ENCODE data around the gene CDK5RAP3.
A peak's percentile ranks its signal among the peaks of the same experiment; 100 is the strongest.

The CDK5RAP3 gene

GRCh38 chr17:47970725-47971499, at the start of gene CDK5RAP3:
Gene CDK5RAP3 (plus strand): TSS chr17:47971113. CDS start chr17:47971147, 34 bp downstream.
- TF ChIP-seq FOXM1 (IDR thresholded peaks at IDR 0.05; ENCODE audit: borderline replicate concordance, low read depth) (no peak), REST (IDR thresholded peaks at IDR 0.05; ENCODE audit: low read depth) (no peak), ZBTB7A (IDR thresholded peaks at IDR 0.05; ENCODE audit: low read depth) (0 out of 2 replicates have a peak, but pooled peaks have one; percentile 55), YY1 (IDR thresholded peaks at IDR 0.05; ENCODE audit: low read depth) (peak; percentile 73), TEAD4 (IDR thresholded peaks at IDR 0.05) (0 out of 2 replicates have a peak, but pooled peaks have one; percentile 34), CEBPB (IDR thresholded peaks at IDR 0.05) (no peak), TCF12 (IDR thresholded peaks at IDR 0.05; ENCODE audit: low read depth) (no peak), CREB1 (IDR thresholded peaks at IDR 0.05; ENCODE audit: low read depth) (peak; percentile 59), TAF1 (IDR thresholded peaks at IDR 0.05; ENCODE audit: low read depth) (peak; percentile 64), MAX (IDR thresholded peaks at IDR 0.05) (peak; percentile 100), USF1 (IDR thresholded peaks at IDR 0.05) (peak; percentile 71), NFIC (IDR thresholded peaks at IDR 0.05) (peak; percentile 29; the same call in 1 of the 2 replicates), EP300 (IDR thresholded peaks at IDR 0.05; ENCODE audit: borderline replicate concordance) (no peak), EGR1 (IDR thresholded peaks at IDR 0.05) (no peak), RAD21 (IDR thresholded peaks at IDR 0.05; ENCODE audit: low read depth) (peak; percentile 78)

- no peak for TF ChIP-seq ZBTB7A (IDR thresholded peaks at IDR 0.05; ENCODE audit: low read depth)
- no peak for TF ChIP-seq EGR1 (IDR thresholded peaks at IDR 0.05)
- no peak for TF ChIP-seq CREB1 (IDR thresholded peaks at IDR 0.05; ENCODE audit: low read depth)
- no peak for TF ChIP-seq TEAD4 (IDR thresholded peaks at IDR 0.05)
- no peak for TF ChIP-seq EP300 (IDR thresholded peaks at IDR 0.05; ENCODE audit: borderline replicate concordance)
- no peak for TF ChIP-seq FOXM1 (IDR thresholded peaks at IDR 0.05; ENCODE audit: borderline replicate concordance, low read depth)
- TF ChIP-seq CEBPB (IDR thresholded peaks at IDR 0.05), result no peak
- TF ChIP-seq YY1 (IDR thresholded peaks at IDR 0.05; ENCODE audit: low read depth), result no peak
- TF ChIP-seq TCF12 (IDR thresholded peaks at IDR 0.05; ENCODE audit: low read depth), result no peak
These were observed 45.9 kb upstream of the CDK5RAP3 start for GRCh38 chr17:47924785-47925677.

GRCh38 chr17:47925678-47925988, 45.3 kb upstream of the CDK5RAP3 start:
- TF ChIP-seq TCF12 (IDR thresholded peaks at IDR 0.05; ENCODE audit: low read depth) (no peak), USF1 (IDR thresholded peaks at IDR 0.05) (no peak), REST (IDR thresholded peaks at IDR 0.05; ENCODE audit: low read depth) (no peak), EGR1 (IDR thresholded peaks at IDR 0.05) (no peak), NFIC (IDR thresholded peaks at IDR 0.05) (no peak), EP300 (IDR thresholded peaks at IDR 0.05; ENCODE audit: borderline replicate concordance) (no peak), CEBPB (IDR thresholded peaks at IDR 0.05) (no peak)

GRCh38 chr17:47927821-47928400, 43.0 kb upstream of the CDK5RAP3 start:
- TF ChIP-seq NFIC (IDR thresholded peaks at IDR 0.05), result no peak
- no peak for TF ChIP-seq MAX (IDR thresholded peaks at IDR 0.05)
- no peak for TF ChIP-seq ZBTB7A (IDR thresholded peaks at IDR 0.05; ENCODE audit: low read depth)
- no peak for TF ChIP-seq EGR1 (IDR thresholded peaks at IDR 0.05)
- TF ChIP-seq USF1 (IDR thresholded peaks at IDR 0.05), result no peak
- no peak for TF ChIP-seq TCF12 (IDR thresholded peaks at IDR 0.05; ENCODE audit: low read depth)
- TF ChIP-seq CREB1 (IDR thresholded peaks at IDR 0.05; ENCODE audit: low read depth), result no peak
- TF ChIP-seq CEBPB (IDR thresholded peaks at IDR 0.05), result no peak
- TF ChIP-seq YY1 (IDR thresholded peaks at IDR 0.05; ENCODE audit: low read depth), result no peak
- no peak for TF ChIP-seq RAD21 (IDR thresholded peaks at IDR 0.05; ENCODE audit: low read depth)
- TF ChIP-seq EP300 (IDR thresholded peaks at IDR 0.05; ENCODE audit: borderline replicate concordance), result no peak
- TF ChIP-seq TAF1 (IDR thresholded peaks at IDR 0.05; ENCODE audit: low read depth), result no peak
- TF ChIP-seq REST (IDR thresholded peaks at IDR 0.05; ENCODE audit: low read depth), result no peak
- TF ChIP-seq TEAD4 (IDR thresholded peaks at IDR 0.05), result no peak
